ENCODE results near the gene MAP2K6.
"Not testable (repeated sequence)": the region's sequence is repeated elsewhere in the genome, so short reads cannot be mapped to it uniquely, and the experiment has no call there.

MAP2K6 gene

GRCh38 chr17:69457603-69458002, 43.1 kb downstream of the MAP2K6 start:
- no peak for DNase-seq (ENCODE audit: low read depth)

GRCh38 chr17:69460963-69461922, 46.7 kb downstream of the MAP2K6 start:
- no peak for DNase-seq (ENCODE audit: low read depth)

- DNase-seq (ENCODE audit: low read depth): no peak
Measured at GRCh38 chr17:69461951-69462369, 47.5 kb downstream of the MAP2K6 start.

- no peak for DNase-seq (ENCODE audit: low read depth)
Measured at GRCh38 chr17:69462882-69463281, 48.4 kb downstream of the MAP2K6 start.

- no peak for DNase-seq (ENCODE audit: low read depth)
Measured at GRCh38 chr17:69466451-69466850, 52.0 kb downstream of the MAP2K6 start.

- no peak for DNase-seq (ENCODE audit: low read depth)
Measured at GRCh38 chr17:69466905-69467667, 52.6 kb downstream of the MAP2K6 start.

GRCh38 chr17:69468207-69468606, 53.7 kb downstream of the MAP2K6 start:
- DNase-seq (ENCODE audit: low read depth): no peak

- no peak for DNase-seq (ENCODE audit: low read depth)
Measured at GRCh38 chr17:69470702-69471101, 56.2 kb downstream of the MAP2K6 start.

- DNase-seq (ENCODE audit: low read depth): no peak
Measured at GRCh38 chr17:69471406-69471805, 56.9 kb downstream of the MAP2K6 start.

- no peak for DNase-seq (ENCODE audit: low read depth)
Measured at GRCh38 chr17:69473841-69474831, 59.6 kb downstream of the MAP2K6 start.

- DNase-seq (ENCODE audit: low read depth): no peak
Measured at GRCh38 chr17:69477204-69477902, 62.9 kb downstream of the MAP2K6 start.

- no peak for DNase-seq (ENCODE audit: low read depth)
Measured at GRCh38 chr17:69477903-69478266, 63.4 kb downstream of the MAP2K6 start.

- no peak for DNase-seq (ENCODE audit: low read depth)
Measured at GRCh38 chr17:69478916-69479315, 64.4 kb downstream of the MAP2K6 start.

- not testable (repeated sequence) for DNase-seq (ENCODE audit: low read depth)
Measured at GRCh38 chr17:69479756-69480155, 65.3 kb downstream of the MAP2K6 start.

- no peak for DNase-seq (ENCODE audit: low read depth)
Measured at GRCh38 chr17:69480245-69480644, 65.7 kb downstream of the MAP2K6 start.

- DNase-seq (ENCODE audit: low read depth): no peak
Measured at GRCh38 chr17:69485251-69485661, 70.8 kb downstream of the MAP2K6 start.

GRCh38 chr17:69485901-69486643, 71.6 kb downstream of the MAP2K6 start:
- no peak for DNase-seq (ENCODE audit: low read depth)

- DNase-seq (ENCODE audit: low read depth): no peak
Measured at GRCh38 chr17:69486779-69487637, 72.5 kb downstream of the MAP2K6 start.

GRCh38 chr17:69489313-69489712, 74.8 kb downstream of the MAP2K6 start:
- DNase-seq (ENCODE audit: low read depth): no peak
